GM21381 (cell line): Measurements from ENCODE around the gene SLC25A43.
"Not testable (repeated sequence)": the region's sequence is repeated elsewhere in the genome, so short reads cannot be mapped to it uniquely, and the experiment has no call there.

ENCODE experiments used
- ATAC-seq: cut with Tn5 transposase; IDR thresholded peaks from one replicate; pipeline ENCODE4 v1.9.1; 2021; ENCODE audit warnings: mild to moderate bottlenecking, moderate library complexity; ENCODE audit not compliant: unreplicated experiment

The SLC25A43 gene

DNA sequence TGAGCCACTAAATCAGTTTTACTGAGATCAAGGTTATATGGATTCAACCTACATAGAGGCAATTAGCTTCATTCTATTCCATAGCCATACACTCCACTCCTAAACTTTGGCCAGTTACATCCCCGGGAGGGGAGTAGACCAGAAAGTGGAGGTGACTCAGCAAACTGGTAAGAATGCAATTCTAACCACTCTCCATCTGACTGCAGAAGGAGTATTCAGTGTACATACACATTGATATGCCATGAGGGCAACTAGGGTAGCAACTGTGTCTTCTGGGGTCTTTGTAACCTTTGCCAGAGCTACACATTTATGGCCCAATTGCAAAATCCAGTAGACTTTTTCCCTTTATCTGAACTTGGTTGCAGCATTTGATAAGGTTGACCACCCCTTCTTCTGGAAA, 7.6 kb downstream of the SLC25A43 start:
- no peak for ATAC-seq

DNA sequence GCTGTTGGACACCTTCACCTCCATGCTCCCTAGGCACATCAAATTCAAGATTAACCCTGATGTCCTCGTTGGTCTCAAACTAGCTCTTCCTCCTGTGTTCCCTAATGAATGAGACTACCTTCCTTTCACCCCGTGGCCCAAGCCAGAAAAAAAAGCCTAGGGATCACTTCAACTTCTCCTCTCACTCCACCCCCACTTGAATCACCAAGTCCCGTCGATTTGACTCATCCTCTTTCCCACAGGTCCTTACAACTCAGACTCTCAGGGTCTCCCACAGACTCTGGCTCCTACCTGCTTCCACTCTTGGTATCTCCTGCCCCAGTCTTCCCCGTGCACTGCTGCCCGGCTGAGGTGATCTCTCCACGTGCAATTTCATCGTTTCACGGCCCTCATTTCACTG, 8.5 kb downstream of the SLC25A43 start:
- ATAC-seq, result no peak

GRCh38 chrX:119410027-119410819, 11.1 kb downstream of the SLC25A43 start:
- ATAC-seq, result no peak

DNA sequence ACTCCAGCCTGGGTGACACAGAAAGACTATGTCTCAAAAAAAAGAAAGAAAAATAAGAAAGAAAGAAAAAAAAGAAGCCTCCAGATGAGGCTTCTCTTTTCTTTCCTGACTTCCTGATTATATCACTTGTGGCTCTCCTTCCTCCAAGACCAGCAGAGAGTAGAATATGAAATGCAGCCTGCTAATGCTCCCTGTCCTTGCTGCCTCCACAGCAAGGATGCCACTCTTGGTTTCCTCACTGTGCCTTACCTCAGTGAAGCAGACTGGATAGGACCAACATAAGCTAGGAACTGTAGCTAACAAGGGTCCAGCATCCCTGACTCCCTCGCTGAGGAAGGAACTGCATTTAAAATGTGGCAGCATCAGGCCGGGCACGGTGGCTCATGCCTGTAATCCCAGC, 11.7 kb downstream of the SLC25A43 start:
- no peak for ATAC-seq

DNA sequence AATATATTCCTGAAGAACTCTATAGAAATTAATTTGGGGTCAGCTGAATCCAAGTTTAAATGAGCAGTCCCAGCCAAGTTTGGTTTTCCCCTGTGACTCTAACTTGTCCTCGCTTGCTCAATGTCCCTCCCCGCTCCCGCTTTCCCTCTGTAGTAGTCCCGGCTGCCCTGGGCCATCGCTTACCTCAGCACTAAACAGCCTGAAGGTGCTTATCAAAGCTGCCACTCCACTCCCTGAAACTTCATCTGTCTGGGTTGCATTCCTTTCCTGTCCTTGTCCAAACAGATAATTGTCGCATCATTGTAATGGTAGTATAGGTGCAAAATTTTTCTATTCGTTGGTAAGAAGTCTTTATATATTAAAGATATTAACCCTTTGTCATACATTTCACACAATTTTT, 12.8 kb downstream of the SLC25A43 start:
- ATAC-seq, result no peak

DNA sequence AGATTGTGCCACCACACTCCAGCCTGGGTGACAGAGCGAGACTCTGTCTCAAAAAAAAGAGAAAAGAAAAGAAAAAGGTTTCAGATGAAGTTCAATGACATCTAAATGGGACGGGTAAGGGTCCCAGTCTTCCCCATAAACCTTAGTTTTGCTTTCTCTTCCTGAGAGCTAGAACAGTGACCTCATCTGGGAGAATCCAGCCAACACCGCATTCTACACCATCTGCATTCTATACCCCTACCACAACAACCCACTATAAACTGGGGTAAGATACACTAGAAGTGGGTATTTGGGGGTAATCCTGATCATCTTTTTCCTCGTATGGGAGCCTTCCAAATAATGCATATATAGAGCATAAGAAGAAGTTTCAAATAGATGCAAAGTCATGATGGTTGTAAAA, 18.2 kb downstream of the SLC25A43 start:
- ATAC-seq, result no peak

DNA sequence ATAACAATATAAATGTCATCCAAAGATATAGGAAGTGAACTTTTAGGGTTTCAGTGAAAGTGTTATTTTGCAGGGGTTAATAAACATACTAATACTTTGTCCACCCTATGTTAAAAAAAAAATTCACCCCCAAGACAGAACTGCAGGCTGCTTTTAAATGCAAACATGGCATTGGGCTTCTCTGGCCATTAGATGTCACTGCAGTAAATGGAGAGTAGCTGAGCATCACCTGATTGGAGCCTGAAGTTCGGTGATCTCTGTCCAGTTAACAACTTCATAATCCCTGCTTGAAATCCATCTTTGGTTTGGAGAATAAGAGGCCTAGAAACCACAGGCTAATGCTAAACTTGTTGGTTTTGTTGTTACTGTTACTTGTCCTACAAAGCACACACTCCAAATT, 18.7 kb downstream of the SLC25A43 start:
- no peak for ATAC-seq

DNA sequence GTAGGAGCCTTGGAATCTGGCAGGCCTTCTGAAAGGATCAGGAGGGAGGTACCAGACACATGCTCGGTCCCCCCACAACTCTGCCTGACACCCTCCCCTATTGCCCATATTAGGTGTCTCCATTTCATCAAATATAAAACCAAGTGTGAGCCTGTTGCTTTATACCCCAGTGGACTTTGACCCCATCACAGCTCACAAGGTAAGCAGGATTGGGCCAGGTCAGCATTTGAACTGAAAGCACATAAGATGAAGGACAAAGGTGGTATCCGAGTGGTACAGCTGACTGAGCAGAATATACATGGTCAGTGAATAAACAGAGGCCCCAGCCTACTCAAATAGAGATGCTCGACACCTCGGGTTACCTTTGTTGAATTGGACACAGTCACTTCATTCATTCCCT, 20.0 kb downstream of the SLC25A43 start:
- no peak for ATAC-seq

- no peak for ATAC-seq
These were observed 20.8 kb downstream of the SLC25A43 start for GRCh38 chrX:119419898-119420297.

GRCh38 chrX:119421016-119421705, 22.0 kb downstream of the SLC25A43 start:
- ATAC-seq, result no peak

DNA sequence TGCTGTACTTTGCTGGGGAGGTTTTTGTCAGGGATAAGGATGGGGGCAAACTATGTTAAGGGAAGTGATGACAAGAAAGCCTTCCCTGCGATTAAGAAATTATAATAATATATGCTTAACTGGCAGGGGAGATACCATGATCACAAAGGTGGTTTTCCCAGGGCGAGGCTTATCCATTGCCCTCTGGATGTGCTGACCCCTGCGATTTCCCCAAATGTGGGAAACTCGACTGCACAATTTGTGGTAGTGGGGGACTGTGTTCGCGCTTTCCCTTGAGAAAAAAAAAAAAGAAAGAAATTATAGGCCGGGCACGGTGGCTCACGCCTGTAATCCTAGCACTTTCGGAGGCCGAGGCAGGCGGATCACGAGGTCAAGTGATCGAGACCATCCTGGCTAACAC, 24.5 kb downstream of the SLC25A43 start:
- ATAC-seq, result no peak

- no peak for ATAC-seq
These were observed 25.9 kb downstream of the SLC25A43 start for GRCh38 chrX:119424999-119425398.

DNA sequence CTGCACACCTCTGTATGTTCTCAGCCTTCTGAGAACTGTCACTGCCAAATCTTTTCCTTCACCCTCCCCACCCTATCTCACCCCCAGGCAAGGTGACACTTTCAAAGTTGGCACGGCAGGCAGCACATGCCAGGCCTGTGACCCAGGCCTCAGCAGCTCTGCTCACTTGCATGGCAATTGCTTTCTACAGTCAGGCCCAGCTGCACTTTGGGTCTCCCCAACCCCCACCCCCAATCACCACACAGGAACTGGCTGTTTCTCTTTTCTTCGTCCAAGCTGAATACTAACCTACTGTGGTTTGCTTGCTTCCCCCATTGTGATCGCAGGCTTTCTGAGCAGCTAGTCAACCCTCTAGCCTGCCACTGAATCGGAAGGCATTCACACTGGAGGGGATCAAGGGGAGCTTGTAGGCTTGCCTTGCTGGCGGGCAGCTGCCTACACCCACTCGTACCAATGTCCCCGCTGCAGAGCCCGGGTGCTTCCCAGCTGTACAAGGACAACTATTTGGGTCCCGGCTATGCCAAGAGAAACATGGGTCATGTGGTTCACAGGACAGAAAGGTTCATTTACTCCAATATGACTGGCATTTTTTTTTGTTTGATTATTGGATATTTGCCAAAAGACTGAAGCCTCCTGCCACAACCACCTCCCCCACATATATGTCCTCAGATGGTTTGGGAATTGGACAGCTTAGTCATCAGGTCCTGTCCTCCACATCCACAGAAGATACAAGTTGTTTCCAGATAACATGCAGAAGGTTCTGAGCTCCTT, 28.1 kb downstream of the SLC25A43 start:
- ATAC-seq, result peak; percentile 89

- no peak for ATAC-seq
These were observed 28.7 kb downstream of the SLC25A43 start for GRCh38 chrX:119427795-119428185.

GRCh38 chrX:119429471-119429870, 30.3 kb downstream of the SLC25A43 start:
- ATAC-seq, result no peak

DNA sequence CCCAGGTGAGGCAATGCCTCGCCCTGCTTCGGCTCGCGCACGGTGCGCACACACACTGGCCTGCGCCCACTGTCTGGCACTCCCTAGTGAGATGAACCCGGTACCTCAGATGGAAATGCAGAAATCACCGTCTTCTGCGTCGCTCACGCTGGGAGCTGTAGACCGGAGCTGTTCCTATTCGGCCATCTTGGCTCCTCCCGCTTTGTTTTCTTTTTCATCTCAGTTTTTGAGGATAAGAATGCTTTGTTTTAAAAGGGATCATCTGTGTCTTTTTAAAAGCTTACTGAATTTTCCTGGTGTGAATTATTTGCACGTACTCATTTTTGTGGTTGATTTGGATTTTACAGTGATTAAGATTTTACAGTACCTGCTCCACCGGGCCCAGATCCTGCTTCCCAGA, 42.2 kb downstream of the SLC25A43 start:
- not testable (repeated sequence) for ATAC-seq

DNA sequence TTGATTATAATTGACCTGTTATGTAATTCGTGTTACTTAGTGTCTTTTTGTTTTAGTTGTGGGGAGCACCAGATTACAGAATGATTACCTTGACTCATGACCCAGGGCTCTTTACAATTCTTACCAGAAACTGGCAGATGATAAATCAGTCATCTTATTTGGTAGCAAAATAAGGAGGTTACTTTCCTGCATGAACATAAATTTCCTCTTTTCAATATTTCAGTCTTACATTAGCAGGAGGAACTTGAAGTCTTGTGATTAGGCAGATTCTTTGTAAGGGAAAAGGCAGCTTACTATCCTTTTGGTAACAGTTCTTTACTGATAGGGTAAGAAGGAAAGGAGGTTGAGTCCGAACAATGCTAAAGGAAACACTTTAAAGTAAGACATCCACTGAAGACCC, 43.1 kb downstream of the SLC25A43 start:
- ATAC-seq, result no peak

DNA sequence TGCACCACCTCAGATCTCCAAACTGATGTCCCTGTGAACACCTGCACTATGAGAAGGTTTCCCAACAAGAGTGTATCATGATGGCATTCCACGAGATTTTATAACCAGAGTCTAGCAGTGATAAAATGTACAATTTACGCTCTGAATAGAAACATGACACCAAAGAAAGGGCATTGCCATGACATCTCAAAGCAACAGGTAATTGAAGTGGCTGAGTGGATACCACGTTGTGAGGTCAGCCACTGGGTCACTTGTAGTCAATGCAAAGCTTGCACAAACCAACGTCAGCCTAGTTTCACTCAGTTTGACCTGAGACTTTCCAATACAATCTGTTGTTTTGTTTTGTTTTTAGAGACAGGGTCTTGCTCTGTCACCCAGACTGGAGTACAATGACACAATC, 54.1 kb downstream of the SLC25A43 start:
- ATAC-seq, result no peak

DNA sequence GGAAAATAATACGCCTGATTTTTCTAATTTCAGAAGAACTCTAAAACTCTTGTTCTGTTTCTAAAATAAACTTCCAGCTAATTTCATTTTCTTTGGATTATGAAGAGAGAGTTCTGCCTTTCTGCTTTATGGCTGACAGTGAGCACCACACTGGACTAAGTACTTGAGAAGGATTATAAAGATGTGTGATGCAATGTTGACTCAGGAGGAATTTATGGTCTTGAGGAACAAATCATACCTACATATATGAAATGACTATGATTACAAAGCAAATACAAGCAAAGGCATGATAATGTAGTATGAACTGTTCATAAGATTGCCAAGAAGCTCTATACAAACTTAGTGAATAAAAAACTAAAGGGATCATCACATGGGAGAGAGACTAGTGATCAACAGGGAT, 56.1 kb downstream of the SLC25A43 start:
- ATAC-seq, result no peak

GRCh38 chrX:119459181-119459580, 60.0 kb downstream of the SLC25A43 start:
- ATAC-seq, result no peak

DNA sequence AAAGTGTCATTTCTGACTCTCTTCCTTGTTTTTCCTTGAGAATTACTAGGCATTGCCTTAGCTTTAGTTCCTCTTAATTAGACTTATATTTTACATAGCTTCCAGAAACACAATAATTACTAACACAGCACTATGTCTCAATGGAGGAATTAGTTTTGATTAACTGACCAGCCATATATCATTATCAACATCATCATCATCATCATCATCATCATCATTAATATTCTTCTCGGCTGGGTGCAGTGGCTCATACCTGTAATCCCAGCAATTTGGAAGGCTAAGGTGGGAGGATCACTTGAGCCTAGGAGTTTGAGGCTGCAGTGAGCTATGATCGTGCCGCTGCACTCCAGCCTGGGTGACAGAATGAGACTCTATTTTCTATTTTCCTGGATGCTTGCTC, 66.4 kb downstream of the SLC25A43 start:
- no peak for ATAC-seq

GRCh38 chrX:119466970-119467369, 67.8 kb downstream of the SLC25A43 start:
- no peak for ATAC-seq
